Measurements from ENCODE around the gene IREB2. TPM values are rescaled to one million over a fixed set of nuclear protein-coding genes. Genes with fewer than 3 reads are reported as not detected.
"Not testable (repeated sequence)": the region's sequence is repeated elsewhere in the genome, so short reads cannot be mapped to it uniquely, and the experiment has no call there.

IREB2 gene
- total and polyA plus RNA-seq, 12 donors: 6.0 to 39.8 (median 30.2) TPM

DNA sequence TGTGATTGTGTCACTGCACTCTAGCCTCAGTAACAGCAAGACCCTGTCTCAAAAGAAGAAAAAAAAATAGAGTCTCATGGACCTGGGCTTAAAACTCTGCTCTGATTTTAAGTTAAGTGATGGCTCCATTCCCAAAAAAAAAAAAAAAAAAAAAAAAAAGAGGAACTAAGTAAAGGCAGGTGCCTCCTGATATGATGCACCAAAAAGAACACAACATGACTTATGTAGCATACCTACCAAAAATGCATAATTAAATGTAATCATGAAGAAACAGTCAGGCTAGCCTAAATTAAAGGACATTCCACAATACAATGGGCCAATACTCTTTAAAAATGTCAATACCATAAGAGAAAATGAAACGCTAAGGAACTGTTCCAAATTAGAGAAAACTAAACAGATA, 5.4 kb upstream of the IREB2 start:
- H3K27me3 ChIP-seq: peaks cover 0 to 17% (median 0%) of the 10 kb centered on the region in 7 donors
- intact Hi-C loops (cut with DNase I): loop anchor here in 1 of 10 donors (10.0 kb wide), 1 partner anchor 552 kb away; no protein-coding TSS in a partner anchor
- no peak overlapping the region for H3K4me3 ChIP-seq
- no peak overlapping the region for H3K27ac ChIP-seq
- H3K36me3 ChIP-seq: no peaks in the 10 kb centered on the region
- WGBS, 2 donors: 99 to 100% methylated on average over 1 of the region's 1 CpG
- DNase-seq: no peak
- ATAC-seq: no peak
- H3K9me3 ChIP-seq: no peaks in the 10 kb centered on the region
- H3K4me1 ChIP-seq: peaks cover 0 to 8% (median 6%) of the 10 kb centered on the region in 9 donors
- TF ChIP-seq, protein P1, sequence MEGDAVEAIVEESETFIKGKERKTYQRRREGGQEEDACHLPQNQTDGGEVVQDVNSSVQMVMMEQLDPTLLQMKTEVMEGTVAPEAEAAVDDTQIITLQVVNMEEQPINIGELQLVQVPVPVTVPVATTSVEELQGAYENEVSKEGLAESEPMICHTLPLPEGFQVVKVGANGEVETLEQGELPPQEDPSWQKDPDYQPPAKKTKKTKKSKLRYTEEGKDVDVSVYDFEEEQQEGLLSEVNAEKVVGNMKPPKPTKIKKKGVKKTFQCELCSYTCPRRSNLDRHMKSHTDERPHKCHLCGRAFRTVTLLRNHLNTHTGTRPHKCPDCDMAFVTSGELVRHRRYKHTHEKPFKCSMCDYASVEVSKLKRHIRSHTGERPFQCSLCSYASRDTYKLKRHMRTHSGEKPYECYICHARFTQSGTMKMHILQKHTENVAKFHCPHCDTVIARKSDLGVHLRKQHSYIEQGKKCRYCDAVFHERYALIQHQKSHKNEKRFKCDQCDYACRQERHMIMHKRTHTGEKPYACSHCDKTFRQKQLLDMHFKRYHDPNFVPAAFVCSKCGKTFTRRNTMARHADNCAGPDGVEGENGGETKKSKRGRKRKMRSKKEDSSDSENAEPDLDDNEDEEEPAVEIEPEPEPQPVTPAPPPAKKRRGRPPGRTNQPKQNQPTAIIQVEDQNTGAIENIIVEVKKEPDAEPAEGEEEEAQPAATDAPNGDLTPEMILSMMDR (IDR thresholded peaks at IDR 0.05): no peak

DNA sequence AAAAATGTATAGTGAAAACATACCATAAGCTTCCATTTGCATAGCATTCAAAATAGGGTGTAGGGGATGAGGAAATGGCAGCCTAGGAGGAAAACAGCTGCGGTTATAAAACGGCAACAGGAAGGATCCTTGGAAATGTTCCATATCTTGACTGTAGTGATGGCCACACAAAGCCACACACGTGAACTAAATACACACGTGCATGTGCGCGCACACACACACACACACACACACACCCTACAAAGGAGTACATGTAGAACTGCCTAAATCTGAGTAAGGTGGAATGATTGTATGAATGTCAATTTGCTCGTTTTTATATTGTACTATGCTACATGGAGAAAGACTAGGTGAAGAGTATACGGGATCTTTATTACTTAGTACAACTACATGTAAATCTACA, 3.9 kb upstream of the IREB2 start:
- H3K27ac ChIP-seq: no peak overlapping the region
- 52 to 56% methylated on average over 8 of the region's 8 CpGs for WGBS, 2 donors
- no peaks in the 10 kb centered on the region for H3K9me3 ChIP-seq
- intact Hi-C loops (cut with DNase I): loop anchor here in 1 of 10 donors (10.0 kb wide), 1 partner anchor 551 kb away; no protein-coding TSS in a partner anchor
- H3K4me1 ChIP-seq: peaks cover under 1 to 12% (median 10%) of the 10 kb centered on the region in 9 donors
- no peak for ATAC-seq
- no peak for DNase-seq
- H3K4me3 ChIP-seq: no peak overlapping the region
- H3K36me3 ChIP-seq: no peaks in the 10 kb centered on the region
- H3K27me3 ChIP-seq: peaks cover 0 to 17% (median 0%) of the 10 kb centered on the region in 7 donors
- TF ChIP-seq, protein P1 (IDR thresholded peaks at IDR 0.05): no peak

DNA sequence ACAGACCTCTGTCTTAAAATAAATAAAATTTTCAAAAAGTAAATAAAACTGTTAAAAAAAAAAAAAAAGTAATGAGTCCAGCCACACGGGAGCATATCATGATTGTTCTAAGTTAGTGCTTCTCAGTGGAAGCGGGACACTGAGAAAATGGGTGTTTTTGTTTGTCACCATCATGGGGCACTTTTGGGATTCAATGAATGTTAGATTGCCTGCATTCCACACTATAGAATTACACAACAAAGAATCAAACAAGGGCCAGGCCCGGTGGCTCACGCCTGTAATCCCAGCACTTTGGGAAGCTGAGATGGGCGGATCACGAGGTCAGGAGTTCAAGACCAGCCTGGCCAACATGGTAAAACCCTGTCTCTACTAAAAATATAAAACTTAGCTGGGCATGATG, 3.3 kb upstream of the IREB2 start:
- DNase-seq, ATAC-seq, H3K27ac ChIP-seq, H3K36me3 ChIP-seq, H3K4me3 ChIP-seq, H3K9me3 ChIP-seq: not testable (repeated sequence)
- intact Hi-C loops (cut with DNase I): loop anchor here in 2 of 10 donors (5.0 to 10.0 kb wide), 2 partner anchors 108 to 550 kb away; partner anchors contain the start of gene PSMA4 (in 1 of the 2)
- peaks cover 6 to 18% (median 16%) of the 10 kb centered on the region in 9 donors for H3K4me1 ChIP-seq
- peaks cover 0 to 13% (median 0%) of the 10 kb centered on the region in 7 donors for H3K27me3 ChIP-seq
- 81 to 82% methylated on average over 6 of the region's 6 CpGs for WGBS, 2 donors

DNA sequence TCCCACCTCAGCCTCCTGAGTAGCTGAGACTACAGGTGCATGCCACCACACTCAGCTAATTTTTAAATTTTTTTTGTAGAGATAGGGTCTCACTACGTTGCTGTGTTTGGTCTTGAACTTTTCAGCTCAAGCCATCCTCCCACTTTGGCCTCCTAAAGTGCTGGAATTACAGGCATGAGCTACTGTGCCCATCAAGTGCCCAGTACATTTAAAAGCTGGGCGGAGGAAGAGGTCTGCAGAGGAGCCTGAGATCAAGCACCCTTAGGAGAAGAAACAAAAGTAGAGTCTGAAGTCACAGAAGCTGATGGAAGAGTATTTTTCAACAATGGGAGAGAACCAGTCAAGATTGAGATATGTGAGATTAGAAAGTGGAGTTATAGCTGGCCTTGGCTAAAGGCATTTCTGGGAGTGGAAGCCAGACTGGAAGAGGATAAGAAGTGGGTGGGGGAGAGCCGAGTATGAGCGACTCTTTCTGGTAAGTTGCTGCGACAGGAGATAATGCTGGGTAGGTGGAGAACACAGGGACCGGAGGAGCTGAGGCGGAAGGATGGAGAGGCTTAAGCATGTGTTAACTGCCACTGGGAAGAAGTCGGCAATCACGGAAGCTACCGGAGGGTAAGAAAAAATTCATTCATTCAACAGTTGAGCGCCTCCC, 782 bp upstream of the IREB2 start:
- Histone ChIP-seq H3K27ac (peak overlapping the region; percentile 51 to 99 (median 97)), H3K36me3 (peaks cover 0 to 28% (median 6%) of the 10 kb centered on the region in 9 donors), H3K4me3 (peak overlapping the region; percentile 59 to 100 (median 93)), H3K27me3 (no peaks in the 10 kb centered on the region), H3K9me3 (no peaks in the 10 kb centered on the region), H3K4me1 (peaks cover 7 to 43% (median 41%) of the 10 kb centered on the region in 9 donors)
- intact Hi-C loops (cut with DNase I): loop anchor here in 2 of 10 donors (5.0 to 10.0 kb wide), 2 partner anchors 105 to 548 kb away; partner anchors contain the start of gene PSMA4 (in 1 of the 2)
- ATAC-seq (peak in 1 of 8 donors; percentile 24), DNase-seq (no peak)
- TF ChIP-seq, protein P1 (IDR thresholded peaks at IDR 0.05): no peak
- WGBS, 2 donors: 15% methylated on average over 11 of the region's 11 CpGs

All from heart right ventricle (tissue), 16 donors.